Measurements from ENCODE around the gene HIPK4. TPM values are rescaled to one million over a fixed set of nuclear protein-coding genes. Genes with fewer than 3 reads are reported as not detected.

The HIPK4 gene
- total RNA-seq, 1 experiment from 2014 or later, result 0.31 TPM

DNA sequence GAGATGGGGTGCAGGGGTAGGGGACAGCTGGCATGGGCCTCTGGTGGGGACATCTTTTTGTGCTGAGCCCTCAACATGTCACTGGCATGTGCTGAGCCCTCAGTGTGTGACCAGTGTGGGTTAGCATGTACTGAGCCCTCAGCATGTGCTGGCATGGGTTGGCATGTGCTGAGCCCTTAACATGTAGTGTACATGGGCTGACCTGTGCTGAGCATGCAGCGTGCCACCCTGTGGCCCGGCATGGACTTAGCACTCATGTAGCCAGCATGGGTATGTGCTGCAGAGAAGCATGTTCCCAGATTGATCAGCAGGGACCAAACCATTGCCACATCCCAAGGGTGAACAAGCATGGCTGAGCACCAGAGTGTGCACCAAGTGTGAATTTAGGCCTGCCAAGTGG is 11.5 kb downstream of the HIPK4 start:
- ATAC-seq, result no peak
- CTCF ChIA-PET, result no interaction called here

GRCh38 chr19:40377876-40378385 is 12.1 kb downstream of the HIPK4 start:
- ChIA-PET POLR2A (no interaction called here), CTCF (no interaction called here)
- ATAC-seq (no peak), DNase-seq (ENCODE audit: low spot score) (no peak)
- no peak overlapping the region for H3K27ac Mint-ChIP-seq
- TF ChIP-seq, protein P1, sequence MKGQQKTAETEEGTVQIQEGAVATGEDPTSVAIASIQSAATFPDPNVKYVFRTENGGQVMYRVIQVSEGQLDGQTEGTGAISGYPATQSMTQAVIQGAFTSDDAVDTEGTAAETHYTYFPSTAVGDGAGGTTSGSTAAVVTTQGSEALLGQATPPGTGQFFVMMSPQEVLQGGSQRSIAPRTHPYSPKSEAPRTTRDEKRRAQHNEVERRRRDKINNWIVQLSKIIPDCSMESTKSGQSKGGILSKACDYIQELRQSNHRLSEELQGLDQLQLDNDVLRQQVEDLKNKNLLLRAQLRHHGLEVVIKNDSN (CRISPR knock-in tag; IDR thresholded peaks at IDR 0.05), result no peak
- TF ChIP-seq TEAD4 (CRISPR knock-in tag; IDR thresholded peaks at IDR 0.05) (no peak), GTF2I (CRISPR knock-in tag; conservative IDR thresholded peaks at IDR 0.05) (no peak), NR1H2 (CRISPR knock-in tag; IDR thresholded peaks at IDR 0.05) (no peak), PRRX2 (CRISPR knock-in tag; IDR thresholded peaks at IDR 0.05) (no peak), CBFB (CRISPR knock-in tag; IDR thresholded peaks at IDR 0.05; ENCODE audit: low read depth) (no peak), MLX (CRISPR knock-in tag; IDR thresholded peaks at IDR 0.05) (no peak), MXD4 (CRISPR knock-in tag; IDR thresholded peaks at IDR 0.05; ENCODE audit: borderline replicate concordance) (no peak), MAX (CRISPR knock-in tag; IDR thresholded peaks at IDR 0.05) (no peak), IRF2 (CRISPR knock-in tag; IDR thresholded peaks at IDR 0.05; ENCODE audit: borderline replicate concordance, low read depth) (no peak), CTCF (IDR thresholded peaks at IDR 0.05) (no peak), HMGA2 (CRISPR knock-in tag; IDR thresholded peaks at IDR 0.05) (no peak)
- H3K4me3 Mint-ChIP-seq, result no peak overlapping the region
- no peaks in the 10 kb centered on the region for H3K4me1 Mint-ChIP-seq
- H3K9me3 Mint-ChIP-seq, result no peaks in the 10 kb centered on the region
- peaks cover 16% of the 10 kb centered on the region for H3K36me3 Mint-ChIP-seq
- H3K27me3 Mint-ChIP-seq (ENCODE audit: low read depth), result no peaks in the 10 kb centered on the region

More for the DNA sequence above, 11.5 kb downstream of the HIPK4 start:
- H3K27me3 Mint-ChIP-seq (ENCODE audit: low read depth), result no peaks in the 10 kb centered on the region
- no peaks in the 10 kb centered on the region for H3K4me1 Mint-ChIP-seq
- TF ChIP-seq CREB1 (CRISPR knock-in tag; IDR thresholded peaks at IDR 0.05) (no peak), ZBTB21 (CRISPR knock-in tag; IDR thresholded peaks at IDR 0.05; ENCODE audit: borderline replicate concordance) (no peak), ATF1 (CRISPR knock-in tag; IDR thresholded peaks at IDR 0.05) (no peak), ZNF416 (CRISPR knock-in tag; IDR thresholded peaks at IDR 0.05) (no peak), ZNF423 (CRISPR knock-in tag; IDR thresholded peaks at IDR 0.05) (no peak), KAT7 (CRISPR knock-in tag; IDR thresholded peaks at IDR 0.05; ENCODE audit: borderline replicate concordance) (no peak), ZNF219 (CRISPR knock-in tag; IDR thresholded peaks at IDR 0.05; ENCODE audit: borderline replicate concordance) (no peak), SP1 (CRISPR knock-in tag; conservative IDR thresholded peaks at IDR 0.05) (no peak), E2F5 (CRISPR knock-in tag; IDR thresholded peaks at IDR 0.05) (no peak)
- TF ChIP-seq, protein P2, sequence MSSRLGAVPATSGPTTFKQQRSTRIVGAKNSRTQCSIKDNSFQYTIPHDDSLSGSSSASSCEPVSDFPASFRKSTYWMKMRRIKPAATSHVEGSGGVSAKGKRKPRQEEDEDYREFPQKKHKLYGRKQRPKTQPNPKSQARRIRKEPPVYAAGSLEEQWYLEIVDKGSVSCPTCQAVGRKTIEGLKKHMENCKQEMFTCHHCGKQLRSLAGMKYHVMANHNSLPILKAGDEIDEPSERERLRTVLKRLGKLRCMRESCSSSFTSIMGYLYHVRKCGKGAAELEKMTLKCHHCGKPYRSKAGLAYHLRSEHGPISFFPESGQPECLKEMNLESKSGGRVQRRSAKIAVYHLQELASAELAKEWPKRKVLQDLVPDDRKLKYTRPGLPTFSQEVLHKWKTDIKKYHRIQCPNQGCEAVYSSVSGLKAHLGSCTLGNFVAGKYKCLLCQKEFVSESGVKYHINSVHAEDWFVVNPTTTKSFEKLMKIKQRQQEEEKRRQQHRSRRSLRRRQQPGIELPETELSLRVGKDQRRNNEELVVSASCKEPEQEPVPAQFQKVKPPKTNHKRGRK (CRISPR knock-in tag; IDR thresholded peaks at IDR 0.05; ENCODE audit: borderline replicate concordance), result no peak
- POLR2A ChIA-PET, result no interaction called here
- H3K4me3 Mint-ChIP-seq, result no peak overlapping the region
- H3K36me3 Mint-ChIP-seq, result peaks cover 15% of the 10 kb centered on the region
- no peaks in the 10 kb centered on the region for H3K9me3 Mint-ChIP-seq
- DNase-seq (ENCODE audit: low spot score), result no peak
- no peak overlapping the region for H3K27ac Mint-ChIP-seq

Measured in WTC11 (cell line).